Immature natural killer cell (primary cell): Measurements from ENCODE around the gene COMP. TPM values are rescaled to one million over a fixed set of nuclear protein-coding genes. Genes with fewer than 3 reads are reported as not detected.
A peak's percentile ranks its signal among the peaks of the same experiment; 100 is the strongest.

ENCODE experiments used
- DNase-seq, 3 donors: peaks; one replicate each; pipeline ENCODE4 v3.0.0; 2022; ENCODE audit warnings: mixed read lengths in 1 of 3
- H3K27ac Mint-ChIP-seq, 6 donors: one replicate each; pipeline ENCODE4 v1.8.0; 2020; ENCODE audit warnings: mixed read lengths in 6 of 6, mild to moderate bottlenecking in 5 of 6, inconsistent platforms in 4 of 6, moderate library complexity in 3 of 6
- H3K27me3 Mint-ChIP-seq, 3 donors: one replicate each; pipeline ENCODE4 v1.8.0; 2020 to 2021; ENCODE audit warnings: low read depth in 3 of 3, mild to moderate bottlenecking in 3 of 3, mixed read lengths in 3 of 3, moderate library complexity in 3 of 3, inconsistent platforms in 1 of 3
- H3K36me3 Mint-ChIP-seq, 3 donors: one replicate each; pipeline ENCODE4 v1.8.0; 2020; ENCODE audit warnings: mixed read lengths in 3 of 3, inconsistent platforms in 2 of 3, mild to moderate bottlenecking in 2 of 3
- H3K4me1 Mint-ChIP-seq, 2 donors: one replicate each; pipeline ENCODE4 v1.8.0; 2020; ENCODE audit warnings: inconsistent platforms in 2 of 2, mild to moderate bottlenecking in 2 of 2, mixed read lengths in 2 of 2, moderate library complexity in 1 of 2
- H3K4me3 Mint-ChIP-seq, 5 donors: one replicate each; pipeline ENCODE4 v1.8.0; 2020; ENCODE audit warnings: mild to moderate bottlenecking in 5 of 5, mixed read lengths in 5 of 5, inconsistent platforms in 3 of 5, moderate library complexity in 3 of 5
- H3K9me3 Mint-ChIP-seq, 6 donors: one replicate each; pipeline ENCODE4 v1.8.0; 2020; ENCODE audit warnings: mild to moderate bottlenecking in 6 of 6, mixed read lengths in 6 of 6, inconsistent platforms in 4 of 6, moderate library complexity in 3 of 6
- polyA plus RNA-seq, 3 donors: library from polyadenylated mRNA; unstranded; fragments of 300-500 nt; fragmentation: Illumina TruSeq; gene quantifications; one replicate each; pipeline ENCODE4 v1.2.3, GENCODE V29; 2021

COMP gene
- polyA plus RNA-seq, 3 donors from 2014 or later: not detected

- Mint-ChIP-seq H3K27ac (no peak overlapping the region), H3K4me3 (no peak overlapping the region), H3K36me3 (peaks cover 0 to 4% (median 3%) of the 10 kb centered on the region in 3 donors)
Measured at GRCh38 chr19:18765224-18765623, 25.9 kb downstream of the COMP start.

GRCh38 chr19:18764591-18765051 is 26.5 kb downstream of the COMP start:
- Mint-ChIP-seq H3K4me3 (no peak overlapping the region), H3K9me3 (no peaks in the 10 kb centered on the region), H3K27me3 (peaks cover 0 to 3% (median 0%) of the 10 kb centered on the region in 3 donors), H3K27ac (no peak overlapping the region), H3K36me3 (peaks cover 0 to 4% (median 3%) of the 10 kb centered on the region in 3 donors), H3K4me1 (no peaks in the 10 kb centered on the region)
- no peak for DNase-seq

More at GRCh38 chr19:18765224-18765623, 25.9 kb downstream of the COMP start:
- DNase-seq: no peak
- Mint-ChIP-seq H3K27me3 (peaks cover 0 to 3% (median under 1%) of the 10 kb centered on the region in 3 donors), H3K9me3 (no peaks in the 10 kb centered on the region), H3K4me1 (no peaks in the 10 kb centered on the region)

- no peak for DNase-seq
- Mint-ChIP-seq H3K27me3 (peaks cover 0 to 3% (median 0%) of the 10 kb centered on the region in 3 donors), H3K4me1 (no peaks in the 10 kb centered on the region), H3K9me3 (no peaks in the 10 kb centered on the region), H3K4me3 (no peak overlapping the region), H3K27ac (no peak overlapping the region), H3K36me3 (peaks cover 0 to 4% (median 3%) of the 10 kb centered on the region in 3 donors)
Measured at GRCh38 chr19:18763674-18764590, 27.2 kb downstream of the COMP start.

DNA sequence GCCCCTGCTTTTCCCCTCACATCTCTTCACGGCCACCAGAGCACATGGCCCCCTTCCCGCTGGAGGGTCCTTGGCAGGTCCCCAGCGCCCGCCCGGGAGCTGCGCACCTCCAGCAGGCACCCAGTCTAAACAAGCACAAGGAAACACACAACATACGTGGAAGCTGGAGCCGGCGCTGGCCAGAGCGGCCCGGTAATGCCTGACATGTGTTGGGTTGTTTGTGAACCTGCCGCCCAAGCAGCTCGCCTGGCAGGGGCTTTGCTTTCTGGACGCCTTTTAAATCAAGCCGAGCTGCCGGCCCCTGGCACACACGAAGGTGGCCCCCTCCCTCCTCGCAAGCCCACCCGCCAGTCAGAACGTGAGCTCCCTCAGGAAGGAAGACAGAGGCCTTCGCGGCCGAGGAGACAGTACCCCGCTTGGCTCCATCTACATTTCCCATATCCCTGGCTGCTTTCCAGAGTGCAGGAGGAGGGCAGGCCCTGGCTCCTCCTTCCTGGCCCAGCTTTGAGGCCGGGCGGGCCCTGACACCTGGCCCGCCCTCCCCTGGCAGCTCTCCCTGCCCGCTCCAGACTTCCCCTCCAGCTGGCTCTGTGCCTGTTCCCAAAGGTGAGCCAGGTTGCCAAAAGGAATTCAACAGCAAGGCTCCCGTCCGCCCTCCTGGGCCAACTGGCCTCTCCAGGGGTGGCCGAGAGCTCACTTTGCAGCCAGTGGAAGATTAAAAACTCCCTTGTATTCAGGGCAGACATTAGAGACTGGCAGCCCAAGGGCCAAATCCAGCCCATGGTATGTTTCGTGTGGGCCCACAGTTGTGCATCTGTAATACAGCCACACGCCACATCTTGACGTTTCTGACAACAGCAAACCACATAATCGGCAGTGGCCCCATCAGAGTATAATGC is 28.7 kb downstream of the COMP start:
- H3K4me1 Mint-ChIP-seq: no peaks in the 10 kb centered on the region
- peaks cover 3 to 4% (median 3%) of the 10 kb centered on the region in 3 donors for H3K36me3 Mint-ChIP-seq
- no peaks in the 10 kb centered on the region for H3K9me3 Mint-ChIP-seq
- peaks cover 0 to 3% (median 0%) of the 10 kb centered on the region in 3 donors for H3K27me3 Mint-ChIP-seq
- H3K4me3 Mint-ChIP-seq: no peak overlapping the region
- no peak for DNase-seq
- H3K27ac Mint-ChIP-seq: peak overlapping the region in 1 of 6 donors; percentile 17

DNA sequence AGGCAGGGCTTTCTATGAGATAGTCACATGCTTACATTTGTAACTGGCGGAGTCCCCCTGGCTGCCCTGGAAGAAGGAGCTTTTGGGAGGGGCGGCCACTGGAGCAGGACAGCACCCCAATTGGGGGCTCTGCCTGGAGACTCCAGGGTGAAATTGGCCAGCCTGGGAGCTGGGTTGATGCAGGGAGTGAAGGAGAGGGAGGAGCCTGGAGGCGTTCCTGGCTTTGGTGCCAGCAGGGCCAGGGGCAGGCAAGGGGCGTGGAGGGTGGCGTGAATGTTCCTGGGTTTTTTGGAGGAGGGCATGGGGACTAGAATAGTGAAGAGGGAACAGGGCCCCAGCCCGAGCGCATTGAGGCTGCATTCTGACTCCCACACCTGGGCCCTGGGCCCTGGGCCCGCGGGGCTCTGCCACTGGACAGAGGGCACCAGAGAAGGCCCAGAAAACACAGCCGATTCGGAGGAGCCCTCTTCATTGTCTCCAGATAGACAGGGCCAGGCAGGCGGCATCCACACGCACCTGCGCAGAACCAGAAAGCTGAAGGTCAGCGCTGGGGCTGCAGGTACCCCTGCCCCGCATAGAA is 29.5 kb downstream of the COMP start:
- Mint-ChIP-seq H3K4me3 (no peak overlapping the region), H3K4me1 (no peaks in the 10 kb centered on the region), H3K9me3 (no peaks in the 10 kb centered on the region), H3K27ac (no peak overlapping the region), H3K36me3 (peaks cover under 1 to 3% (median 2%) of the 10 kb centered on the region in 3 donors), H3K27me3 (peaks cover 0 to 3% (median 0%) of the 10 kb centered on the region in 3 donors)
- DNase-seq: no peak

DNA sequence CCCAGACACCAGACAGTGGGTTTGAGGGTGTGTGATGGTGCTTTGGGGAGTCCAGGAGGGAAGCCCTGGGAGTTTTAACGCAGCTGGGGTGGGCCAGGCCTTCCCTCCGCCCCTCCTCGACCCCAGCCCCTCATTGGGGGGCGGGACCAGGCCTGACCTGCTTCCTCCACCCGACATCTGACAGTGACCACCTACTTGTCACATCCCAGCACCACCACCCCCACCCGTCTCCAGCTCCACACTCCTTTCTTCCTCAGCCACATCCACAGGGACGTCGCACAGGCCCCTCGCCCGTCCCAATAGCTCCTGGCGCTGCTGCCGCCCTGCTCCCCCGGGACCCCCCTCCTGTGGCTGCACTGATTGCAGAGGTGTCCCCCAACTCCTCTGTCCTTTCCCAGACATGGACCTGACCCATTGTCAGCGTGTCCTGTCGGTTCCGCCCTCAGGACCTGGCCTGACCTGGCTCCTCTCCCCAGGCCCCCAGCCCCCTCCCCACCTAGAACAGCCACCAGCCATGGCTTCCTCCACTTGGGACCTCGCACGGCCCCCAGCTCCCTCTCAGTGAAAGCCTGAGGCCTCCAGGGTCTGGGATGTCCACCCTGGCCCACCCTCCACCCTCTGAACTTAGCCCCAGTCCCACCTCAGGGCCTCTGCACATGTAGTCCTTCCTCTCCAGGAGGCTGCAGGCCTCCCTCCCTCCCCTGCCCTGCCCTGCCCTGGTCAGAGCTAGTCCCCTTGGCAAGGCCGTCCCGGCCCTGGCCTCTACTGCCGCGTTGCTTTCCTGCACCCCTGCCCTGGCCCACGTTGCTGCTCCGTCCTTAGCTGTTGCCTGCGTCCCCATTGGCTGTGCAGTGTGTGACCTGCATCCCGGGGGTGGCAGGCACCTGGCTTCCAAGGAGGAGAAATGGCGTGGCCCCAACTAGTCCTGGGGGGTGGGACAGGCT is 30.4 kb downstream of the COMP start:
- Mint-ChIP-seq H3K9me3 (no peaks in the 10 kb centered on the region), H3K36me3 (peaks cover 0 to 3% (median 0%) of the 10 kb centered on the region in 3 donors)
- no peak for DNase-seq

GRCh38 chr19:18759995-18760426 is 31.1 kb downstream of the COMP start:
- Mint-ChIP-seq H3K9me3 (no peaks in the 10 kb centered on the region), H3K4me3 (no peak overlapping the region), H3K27me3 (peaks cover 0 to 4% (median 0%) of the 10 kb centered on the region in 3 donors), H3K36me3 (peaks cover 0 to 3% (median 0%) of the 10 kb centered on the region in 3 donors), H3K4me1 (no peaks in the 10 kb centered on the region), H3K27ac (no peak overlapping the region)
- DNase-seq: no peak

More for the DNA sequence above, 30.4 kb downstream of the COMP start:
- Mint-ChIP-seq H3K4me1 (no peaks in the 10 kb centered on the region), H3K27ac (no peak overlapping the region), H3K4me3 (no peak overlapping the region), H3K27me3 (peaks cover 0 to 4% (median 0%) of the 10 kb centered on the region in 3 donors)

GRCh38 chr19:18759304-18759994 is 31.7 kb downstream of the COMP start:
- no peak overlapping the region for H3K27ac Mint-ChIP-seq
- H3K4me1 Mint-ChIP-seq: no peaks in the 10 kb centered on the region
- H3K27me3 Mint-ChIP-seq: peaks cover 0 to 4% (median 0%) of the 10 kb centered on the region in 3 donors
- H3K36me3 Mint-ChIP-seq: peaks cover 0 to 5% (median 0%) of the 10 kb centered on the region in 3 donors
- no peak overlapping the region for H3K4me3 Mint-ChIP-seq
- no peak for DNase-seq
- no peaks in the 10 kb centered on the region for H3K9me3 Mint-ChIP-seq

DNA sequence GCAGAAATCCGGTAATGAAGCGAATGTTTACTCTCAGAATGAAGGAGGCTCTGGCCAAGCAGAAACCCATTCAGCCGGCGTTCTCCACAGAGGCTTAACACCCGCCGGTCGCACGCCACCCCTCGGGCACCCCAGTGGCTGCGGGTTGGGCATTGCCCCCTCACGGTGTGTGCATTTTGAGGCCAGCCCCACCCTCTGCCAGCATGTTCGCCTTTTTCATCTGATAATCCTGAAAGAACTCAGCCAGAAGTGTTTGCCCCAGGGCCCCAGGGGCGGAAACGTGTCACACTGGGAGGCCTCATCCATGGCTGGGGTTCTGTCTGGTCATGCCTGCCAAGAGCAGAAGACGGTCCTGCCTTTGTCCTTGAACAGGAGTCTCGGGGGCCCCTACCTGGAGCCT is 34.2 kb downstream of the COMP start:
- H3K36me3 Mint-ChIP-seq: peaks cover 4 to 12% (median 5%) of the 10 kb centered on the region in 3 donors
- DNase-seq: no peak
- no peaks in the 10 kb centered on the region for H3K4me1 Mint-ChIP-seq
- H3K27ac Mint-ChIP-seq: no peak overlapping the region
- H3K4me3 Mint-ChIP-seq: no peak overlapping the region
- peaks cover 0 to 4% (median 0%) of the 10 kb centered on the region in 3 donors for H3K27me3 Mint-ChIP-seq
- no peaks in the 10 kb centered on the region for H3K9me3 Mint-ChIP-seq

DNA sequence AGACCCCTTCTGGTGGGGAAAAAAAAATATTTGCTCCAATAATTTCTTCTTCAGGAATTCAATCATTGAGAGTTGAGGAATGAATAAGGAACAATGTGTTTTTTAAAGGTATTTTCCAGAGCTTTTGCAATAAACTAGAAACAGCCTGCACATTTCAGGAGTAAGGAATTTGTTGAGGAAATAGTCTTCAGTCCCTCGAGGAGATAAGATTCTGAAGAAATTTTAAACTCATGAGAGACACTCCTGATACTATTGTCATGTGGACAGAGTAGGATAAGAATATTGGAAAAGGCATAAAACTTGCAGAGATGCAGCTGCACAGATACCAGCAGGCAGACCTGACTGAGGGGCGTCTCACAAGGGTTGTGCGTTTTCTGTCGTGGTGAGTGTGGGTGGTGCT is 36.6 kb downstream of the COMP start:
- peak overlapping the region in 1 of 6 donors; percentile 11 for H3K27ac Mint-ChIP-seq
- no peak overlapping the region for H3K4me3 Mint-ChIP-seq
- no peaks in the 10 kb centered on the region for H3K4me1 Mint-ChIP-seq
- peaks cover 0 to 2% (median 0%) of the 10 kb centered on the region in 3 donors for H3K27me3 Mint-ChIP-seq
- DNase-seq: no peak
- H3K36me3 Mint-ChIP-seq: peaks cover 5 to 15% (median 7%) of the 10 kb centered on the region in 3 donors
- no peaks in the 10 kb centered on the region for H3K9me3 Mint-ChIP-seq

- DNase-seq: no peak
- H3K36me3 Mint-ChIP-seq: peaks cover 5 to 12% (median 7%) of the 10 kb centered on the region in 3 donors
Measured at GRCh38 chr19:18751571-18751970, 39.5 kb downstream of the COMP start.

More at GRCh38 chr19:18751571-18751970, 39.5 kb downstream of the COMP start:
- Mint-ChIP-seq H3K9me3 (no peaks in the 10 kb centered on the region), H3K4me3 (no peak overlapping the region), H3K27me3 (peaks cover 0 to 2% (median 0%) of the 10 kb centered on the region in 3 donors), H3K27ac (no peak overlapping the region), H3K4me1 (no peaks in the 10 kb centered on the region)
